HG03064 (cell line): ENCODE measurements around the gene ARID3B.
A peak's percentile ranks its signal among the peaks of the same experiment; 100 is the strongest.
"Not testable (repeated sequence)": the region's sequence is repeated elsewhere in the genome, so short reads cannot be mapped to it uniquely, and the experiment has no call there.

Experiments
- ATAC-seq: cut with Tn5 transposase; IDR thresholded peaks from one replicate; pipeline ENCODE4 v1.9.1; 2021; ENCODE audit warnings: low read depth; ENCODE audit not compliant: unreplicated experiment

Gene ARID3B

DNA sequence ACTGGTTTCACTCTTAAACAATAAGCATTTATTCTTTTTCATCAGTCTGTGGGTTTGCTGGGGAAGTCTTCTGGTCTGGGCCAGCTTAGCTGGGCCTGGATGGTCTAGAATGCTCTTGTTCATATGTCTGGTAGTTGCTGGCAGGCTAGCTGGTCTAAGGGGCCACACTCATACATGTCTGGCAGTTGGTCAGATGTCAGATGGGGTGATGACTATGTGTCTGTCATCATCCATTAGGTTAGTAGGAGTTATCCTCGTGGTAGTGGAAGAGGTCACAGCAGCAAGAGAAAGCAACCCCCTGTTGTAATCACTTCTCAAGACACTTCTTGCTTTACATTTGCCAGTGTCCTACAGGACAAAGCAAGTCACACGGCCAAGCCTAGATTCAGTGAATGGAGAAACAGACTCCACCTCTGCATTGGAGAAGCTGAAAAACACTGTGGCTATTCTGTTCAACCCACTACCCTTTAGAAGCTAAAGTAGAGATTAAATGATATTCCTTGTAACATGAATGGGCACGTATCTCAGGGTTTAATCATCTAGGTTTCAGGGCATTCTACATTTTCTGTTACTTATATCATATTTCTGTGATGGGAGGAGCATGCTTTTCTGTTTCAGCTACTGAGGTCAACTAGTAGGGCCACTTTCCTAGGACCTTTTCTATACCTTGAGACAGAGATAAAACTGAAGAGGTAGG lies 5.5 kb upstream of the ARID3B start:
- ATAC-seq, result no peak

DNA sequence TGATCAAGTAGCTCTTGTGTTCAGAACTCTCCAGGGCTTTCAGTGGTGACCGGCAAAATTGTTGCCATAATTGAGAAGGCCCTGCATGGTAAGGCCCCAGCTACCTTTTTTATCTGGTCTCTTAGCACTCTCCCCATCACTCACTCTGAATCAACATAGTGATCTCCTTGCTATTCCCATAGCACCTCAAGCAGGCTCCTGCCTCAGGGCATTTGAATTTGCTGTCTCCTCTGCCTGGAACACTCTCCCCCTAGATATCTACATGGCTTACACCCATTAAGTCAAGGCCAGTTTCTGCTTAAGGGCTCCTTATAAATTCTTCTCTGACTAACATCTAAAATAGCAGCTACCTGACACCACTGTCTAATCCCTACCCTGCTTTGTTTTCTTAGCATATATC lies 3.3 kb upstream of the ARID3B start:
- ATAC-seq, result no peak

DNA sequence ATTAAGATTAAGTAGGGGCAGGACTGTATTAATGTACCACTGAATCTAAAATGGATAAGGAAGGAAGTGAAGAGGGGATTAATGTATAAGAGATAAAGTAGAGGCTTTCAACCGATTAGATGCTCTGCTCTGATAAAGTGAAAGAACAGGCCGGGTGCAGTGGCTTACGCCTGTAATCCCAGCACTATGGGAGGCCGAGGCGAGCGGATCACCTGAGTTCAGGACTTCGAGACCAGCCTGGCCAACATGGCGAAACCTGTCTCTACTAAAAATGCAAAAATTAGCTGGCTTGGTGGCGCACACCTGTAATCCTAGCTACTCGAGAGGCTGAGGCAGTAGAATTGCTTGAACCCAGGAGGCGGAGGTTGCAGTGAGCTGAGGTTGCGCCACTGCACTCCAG lies 1.5 kb upstream of the ARID3B start:
- ATAC-seq, result not testable (repeated sequence)

DNA sequence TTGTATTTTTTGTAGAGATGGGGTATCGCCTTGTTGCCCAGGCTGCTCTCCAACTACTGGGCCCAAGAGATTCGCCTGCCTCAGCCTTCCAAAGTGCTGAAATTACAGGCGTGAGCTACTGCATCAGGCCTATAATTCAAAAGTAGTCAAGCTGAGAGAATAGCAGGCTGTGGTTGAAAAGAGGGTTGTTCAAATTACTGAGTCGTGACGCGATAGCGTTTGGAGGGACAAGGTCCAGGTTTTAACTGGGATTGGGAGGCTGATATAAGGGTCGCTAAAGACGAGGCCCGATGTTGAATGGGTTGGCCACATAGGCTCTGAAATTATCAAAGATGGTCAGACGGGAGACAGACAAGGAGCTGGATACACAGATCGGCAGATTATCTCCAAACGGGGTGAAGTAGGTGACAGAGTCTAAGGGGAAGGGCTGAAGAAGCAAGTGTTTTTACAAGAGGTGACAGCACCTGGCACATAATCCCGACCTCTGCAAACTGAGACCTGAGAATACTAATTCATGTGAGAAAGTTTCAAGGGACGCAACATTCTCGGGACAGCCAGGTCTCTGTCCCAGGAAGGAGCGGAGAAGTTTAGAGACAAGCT lies 759 bp upstream of the ARID3B start:
- no peak for ATAC-seq

DNA sequence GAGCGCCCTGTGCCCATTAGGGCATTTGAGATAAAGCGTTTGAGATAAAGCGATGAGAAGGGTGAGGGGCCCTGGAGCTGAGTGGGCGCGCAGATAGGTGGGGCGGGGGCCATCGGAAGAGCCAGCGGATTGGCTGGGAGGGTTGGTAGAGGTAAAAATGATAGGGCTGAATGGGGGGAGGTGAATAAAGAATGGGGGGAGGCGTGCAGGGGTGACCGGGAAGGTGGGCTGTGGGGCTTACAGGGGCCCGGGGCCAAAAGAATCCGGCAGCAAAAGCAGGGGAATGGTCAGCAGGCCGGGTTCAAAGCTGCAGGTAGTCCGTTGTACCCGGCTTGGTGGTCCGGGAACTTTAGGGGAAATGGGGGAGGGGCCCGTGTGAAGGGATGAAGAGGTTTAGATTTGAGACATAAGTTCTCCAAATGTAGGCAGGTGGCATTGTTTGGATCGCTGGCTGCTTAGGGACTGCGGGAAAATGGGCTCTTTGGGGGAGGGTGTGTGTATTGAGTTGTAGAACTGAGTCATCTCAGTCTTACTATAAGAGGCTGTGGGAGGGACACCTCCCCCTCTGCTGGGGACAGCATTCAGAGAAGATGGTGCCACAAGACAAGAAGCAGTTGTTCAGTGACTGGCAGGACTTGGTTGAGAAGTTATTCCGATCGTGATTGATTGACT lies 610 bp downstream of the ARID3B start:
- no peak for ATAC-seq

DNA sequence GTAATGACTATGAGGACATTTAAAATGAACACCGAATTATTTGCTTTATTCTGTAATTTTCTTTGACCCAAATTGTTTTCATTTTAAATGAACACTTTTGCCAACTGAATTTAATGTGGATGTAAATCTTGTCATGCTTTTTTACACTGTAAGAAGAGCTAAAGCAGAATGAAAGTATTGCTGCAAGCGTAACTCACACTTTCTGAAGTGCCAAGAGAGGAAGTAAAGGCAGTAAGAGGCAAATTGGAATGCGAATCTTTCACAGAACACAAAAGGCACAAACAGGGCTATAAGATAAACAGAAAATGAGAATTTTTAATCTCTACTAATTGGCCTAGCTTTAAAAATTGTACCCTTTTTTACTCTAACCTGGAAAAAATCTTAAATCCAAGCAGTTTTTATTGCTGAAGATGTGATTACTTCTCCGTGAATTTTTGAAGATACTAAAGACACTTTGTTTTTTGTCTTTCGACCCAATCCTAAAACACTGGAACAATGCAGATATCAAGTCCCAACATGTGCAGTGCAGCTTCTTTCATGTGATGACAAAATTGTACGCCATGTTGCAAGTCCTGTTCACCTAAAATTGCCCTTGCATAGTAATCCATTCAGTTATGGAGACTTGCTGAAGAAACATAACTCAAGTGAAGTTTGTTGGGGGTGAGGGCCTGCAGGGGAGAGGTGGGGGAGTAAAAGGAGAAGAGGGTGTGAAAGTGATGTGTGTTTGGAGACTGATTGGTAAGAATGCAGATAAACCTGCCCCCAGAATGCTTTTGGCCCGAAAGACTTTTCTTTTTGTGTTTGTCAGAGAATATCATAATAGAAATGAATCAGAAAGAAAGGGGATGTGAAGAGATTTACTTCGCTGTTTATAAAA lies 1.4 kb downstream of the ARID3B start:
- no peak for ATAC-seq

DNA sequence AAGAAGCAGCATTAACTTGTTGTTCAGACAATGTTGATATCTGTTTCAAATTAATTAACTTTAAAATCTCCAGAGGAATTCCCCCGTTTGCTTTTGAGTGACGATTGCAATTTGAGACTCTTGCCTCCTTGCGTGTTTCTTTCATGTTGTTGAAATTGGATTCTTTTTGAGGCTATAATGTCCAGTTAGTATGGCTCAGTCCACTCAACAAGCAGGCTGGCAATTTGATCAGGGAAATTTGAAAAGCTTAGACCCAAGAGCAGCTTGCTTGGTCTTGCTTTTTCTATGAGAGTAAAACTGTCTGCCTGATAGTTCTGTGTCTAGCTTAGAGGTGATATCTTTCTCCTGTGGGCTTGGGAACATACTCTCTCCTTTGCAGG lies 2.0 kb downstream of the ARID3B start:
- ATAC-seq, result no peak

DNA sequence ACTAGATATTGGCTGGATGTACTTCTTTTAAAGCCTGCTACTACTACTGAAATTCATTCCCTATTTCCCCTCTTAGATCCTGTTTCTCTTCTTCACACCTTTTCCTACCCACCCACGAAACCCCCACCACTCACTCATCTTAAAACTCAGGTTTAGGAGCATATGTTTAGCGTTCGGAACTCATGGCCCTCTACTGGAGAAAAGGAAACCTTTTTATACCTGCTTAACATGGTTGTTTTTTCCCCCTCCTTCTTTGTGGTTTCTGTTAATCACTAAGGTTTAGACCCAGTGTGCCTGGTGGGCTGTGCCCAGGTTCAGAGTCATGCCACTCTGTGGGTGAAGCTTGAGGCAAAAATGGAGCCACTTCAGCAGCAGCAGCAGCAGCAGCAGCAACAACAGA lies 2.6 kb downstream of the ARID3B start:
- no peak for ATAC-seq

DNA sequence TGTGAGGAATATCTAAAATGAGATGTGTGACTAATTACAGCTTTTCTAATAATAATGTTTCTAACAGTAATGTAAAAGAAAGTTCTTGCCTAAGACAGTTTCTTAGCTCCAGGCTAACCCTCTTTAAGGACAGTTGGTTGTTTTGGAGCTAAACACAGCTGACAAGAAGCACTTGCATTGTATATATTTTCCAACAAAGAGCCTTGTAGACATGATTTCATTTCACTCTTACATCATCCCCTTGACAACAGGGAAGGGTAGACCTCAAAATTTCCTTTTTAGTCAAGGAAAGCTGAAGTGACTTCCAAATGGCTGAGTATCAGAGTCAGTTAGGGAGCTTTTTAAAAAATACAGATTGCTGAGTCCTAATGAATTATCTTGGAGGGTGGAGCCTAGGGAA lies 4.1 kb downstream of the ARID3B start:
- no peak for ATAC-seq

DNA sequence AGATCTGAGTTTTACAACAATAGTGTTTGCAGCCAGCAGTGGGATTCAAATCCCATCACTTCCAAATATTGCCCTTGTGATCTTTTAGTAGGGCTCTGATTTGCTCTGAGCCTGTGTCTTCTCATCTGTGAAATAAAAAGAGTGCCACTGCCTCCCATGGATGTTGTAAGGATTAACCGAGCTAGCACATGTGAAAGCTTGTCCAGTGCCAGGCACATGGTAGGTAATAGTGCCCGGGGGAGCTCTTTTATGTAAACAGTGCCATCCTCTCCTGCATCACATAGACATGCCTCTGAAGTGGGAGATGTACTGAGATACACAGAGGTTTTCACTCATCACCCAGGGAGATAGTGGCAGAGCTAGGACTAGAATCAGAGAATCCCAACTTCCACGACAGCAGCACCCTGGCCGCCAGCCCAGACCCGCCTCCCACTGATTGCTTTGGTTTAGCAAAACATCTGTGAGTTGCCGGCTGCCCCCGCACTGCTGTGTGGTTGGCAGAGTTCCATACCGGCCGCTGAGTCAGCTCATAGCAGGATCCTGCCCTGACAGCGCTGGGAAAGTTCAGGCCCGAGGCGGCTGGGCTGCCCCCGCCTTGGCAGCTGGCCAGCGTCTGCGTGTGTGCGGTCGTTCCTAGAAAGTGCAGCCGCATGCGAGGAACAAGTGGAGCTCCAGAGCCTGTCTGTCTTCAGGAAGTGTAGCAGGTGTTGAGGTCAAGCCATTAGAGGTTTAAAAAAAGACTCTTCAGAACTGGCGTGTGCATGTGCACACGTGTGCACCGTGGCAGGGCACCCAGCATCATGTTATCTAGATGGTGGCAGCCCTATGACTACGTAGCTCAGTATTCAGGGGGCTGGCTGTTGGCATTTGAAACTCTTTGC lies 5.0 kb downstream of the ARID3B start:
- peak; percentile 53 for ATAC-seq

DNA sequence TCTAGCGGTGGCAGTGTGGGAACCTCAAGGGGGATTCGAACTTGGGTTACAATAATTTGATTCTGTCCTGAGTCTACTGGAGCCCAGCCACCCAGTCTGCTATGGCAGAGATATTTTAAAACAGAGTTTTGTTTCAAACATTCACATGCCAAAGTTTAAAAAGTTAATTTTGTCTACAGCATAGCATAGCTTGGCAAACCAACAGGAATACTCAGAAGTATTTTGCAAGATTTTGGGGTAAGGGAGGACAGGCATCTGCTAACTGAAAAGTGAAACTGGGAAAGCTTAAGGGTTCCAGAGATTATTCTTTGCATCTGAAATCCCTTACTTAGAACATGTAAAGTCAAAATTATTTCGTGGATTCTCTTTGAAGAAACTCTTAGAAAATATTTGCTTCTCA lies 6.6 kb downstream of the ARID3B start:
- no peak for ATAC-seq

DNA sequence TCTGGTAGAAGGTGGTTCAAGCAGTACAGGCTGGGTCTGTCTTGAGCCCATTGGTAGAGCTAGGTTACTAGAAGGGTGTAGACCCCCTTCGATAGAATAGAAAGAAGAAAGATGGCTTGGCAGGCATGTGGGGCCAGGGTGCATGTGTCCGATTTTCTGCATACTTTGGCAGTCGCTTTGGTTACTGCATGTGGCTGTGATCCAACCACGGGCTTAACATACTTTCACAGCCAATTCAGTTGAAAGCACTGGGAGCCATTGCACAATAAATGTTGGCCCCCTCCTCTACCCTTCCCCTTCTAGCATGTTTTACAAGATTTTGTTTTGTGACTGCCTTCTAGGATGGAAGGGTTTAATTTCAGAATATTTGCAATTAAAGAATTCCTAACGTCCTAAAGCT lies 7.2 kb downstream of the ARID3B start:
- no peak for ATAC-seq

DNA sequence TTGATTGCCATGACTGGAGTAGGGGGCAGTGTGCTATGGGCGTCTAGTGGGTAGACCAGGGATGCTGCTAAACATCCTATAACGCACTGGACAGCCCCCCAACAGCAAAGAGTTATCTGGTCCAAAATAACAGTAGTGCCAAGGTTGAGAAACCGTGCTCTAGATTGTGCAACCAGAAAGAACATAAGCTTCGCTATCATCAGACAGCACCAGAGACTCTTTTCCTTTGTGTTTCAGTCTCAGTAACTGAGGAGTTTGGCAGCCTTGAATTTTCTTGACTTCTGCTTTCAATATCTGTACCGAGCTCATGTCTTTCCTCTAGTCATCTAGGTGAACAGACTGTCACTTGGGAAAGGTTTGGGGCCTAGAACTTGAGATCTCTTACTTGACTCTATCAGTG lies 8.8 kb downstream of the ARID3B start:
- no peak for ATAC-seq

DNA sequence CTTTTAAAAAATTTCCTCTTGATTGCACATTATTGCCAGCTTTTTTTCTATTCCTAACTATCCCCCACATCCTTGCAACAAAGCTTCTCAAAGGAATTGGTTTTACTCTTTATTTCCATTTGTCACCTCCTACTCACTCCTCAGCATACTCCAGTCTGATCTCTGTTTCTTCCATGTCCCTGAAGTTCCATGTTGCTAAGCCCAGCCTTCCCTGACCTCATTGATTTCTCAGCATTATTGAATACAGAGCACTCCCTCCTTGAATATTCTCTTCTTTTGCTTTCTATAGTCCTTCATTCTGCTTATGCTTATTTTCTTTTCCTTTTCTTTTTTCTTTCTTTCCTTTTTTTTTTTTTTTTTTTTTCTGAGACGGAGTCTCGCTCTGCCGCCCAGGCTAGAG lies 10.7 kb downstream of the ARID3B start:
- no peak for ATAC-seq

DNA sequence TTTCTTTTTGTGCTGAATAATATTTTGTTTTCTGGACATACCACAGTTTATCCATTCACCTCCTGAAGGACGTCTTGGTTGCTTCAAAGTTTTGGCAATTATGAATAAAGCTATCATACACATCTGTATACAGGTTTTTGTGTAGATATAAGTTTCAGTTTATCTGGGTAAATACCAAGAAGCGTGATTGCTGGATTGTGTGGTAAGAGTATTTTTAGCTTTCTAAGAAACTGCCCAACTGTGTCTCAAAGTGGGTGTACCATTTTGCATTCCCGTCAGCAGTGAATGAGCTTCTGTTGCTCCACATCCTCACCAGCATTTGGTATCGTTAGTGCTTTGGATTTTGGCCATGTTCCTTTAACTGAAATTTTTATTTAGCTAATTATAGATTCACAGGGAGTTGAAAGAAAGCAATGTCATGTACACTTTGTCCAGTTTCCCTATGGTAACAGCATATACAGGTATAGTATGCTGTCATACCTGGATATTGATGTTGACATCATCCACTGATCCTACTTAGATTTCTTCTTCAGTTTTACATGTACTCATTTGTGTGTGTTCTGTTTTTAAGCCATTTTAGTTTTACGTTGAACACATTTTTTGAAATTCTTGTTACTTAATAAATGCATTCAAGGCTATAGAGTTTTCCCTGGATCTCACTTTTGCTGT lies 11.9 kb downstream of the ARID3B start:
- ATAC-seq, result no peak

DNA sequence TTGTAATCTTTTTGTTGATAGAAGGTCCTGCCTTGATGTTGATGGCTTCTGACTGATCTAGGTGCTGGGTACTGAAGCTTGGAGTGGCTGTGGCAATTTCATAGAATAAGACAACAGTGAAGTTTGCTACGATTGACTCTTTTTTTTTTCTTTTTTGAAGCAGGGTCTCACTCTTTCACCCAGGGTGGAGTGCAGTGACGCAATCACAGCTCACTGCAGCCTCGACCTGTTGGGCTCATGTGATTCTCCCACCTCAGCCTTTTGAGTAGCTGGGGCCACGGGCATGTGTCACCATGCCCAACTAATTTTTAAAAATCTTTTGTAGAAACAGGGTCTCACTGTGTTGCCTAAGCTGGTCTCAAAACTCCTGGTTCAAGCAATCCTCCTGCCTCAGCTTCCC lies 14.2 kb downstream of the ARID3B start:
- ATAC-seq, result no peak

DNA sequence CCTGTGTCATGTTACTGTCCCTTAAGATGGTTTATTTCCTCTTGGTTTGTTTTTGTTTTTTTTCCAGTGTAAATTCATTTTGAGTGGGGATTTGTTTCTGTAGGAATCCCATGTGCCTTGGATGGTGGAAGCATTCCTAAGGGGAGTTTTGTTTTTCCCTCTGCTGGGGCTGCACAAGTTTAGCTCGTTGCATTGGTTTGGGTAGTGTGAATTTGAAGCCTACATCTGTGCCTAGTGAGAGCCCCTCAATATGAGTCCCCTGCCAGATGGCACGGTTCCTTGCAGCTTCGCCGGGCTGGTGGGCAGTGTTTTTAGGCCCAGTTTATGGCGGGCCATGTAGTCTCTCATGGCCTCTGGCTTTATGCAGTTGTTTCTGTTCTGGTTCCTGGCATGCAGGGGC lies 17.7 kb downstream of the ARID3B start:
- no peak for ATAC-seq

DNA sequence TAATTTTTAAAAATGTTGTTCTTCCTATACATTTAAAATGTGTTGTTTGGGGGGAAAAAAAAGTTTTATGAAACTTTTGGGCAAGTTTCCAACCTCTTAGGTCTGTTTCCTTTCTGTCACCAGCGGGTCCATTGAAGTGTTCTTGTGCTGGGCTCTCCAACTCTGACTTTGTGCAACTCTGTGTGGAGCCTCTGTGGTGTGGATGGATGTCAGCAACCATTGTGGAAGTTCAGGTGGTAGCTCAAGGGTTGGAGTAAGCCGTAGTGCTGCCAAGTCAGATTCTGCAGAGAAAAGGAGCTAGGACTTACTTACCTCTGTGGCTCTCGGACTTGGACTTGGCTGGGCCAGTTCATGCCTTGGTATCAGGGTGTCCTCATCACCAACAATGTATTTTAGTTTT lies 22.4 kb downstream of the ARID3B start:
- no peak for ATAC-seq

DNA sequence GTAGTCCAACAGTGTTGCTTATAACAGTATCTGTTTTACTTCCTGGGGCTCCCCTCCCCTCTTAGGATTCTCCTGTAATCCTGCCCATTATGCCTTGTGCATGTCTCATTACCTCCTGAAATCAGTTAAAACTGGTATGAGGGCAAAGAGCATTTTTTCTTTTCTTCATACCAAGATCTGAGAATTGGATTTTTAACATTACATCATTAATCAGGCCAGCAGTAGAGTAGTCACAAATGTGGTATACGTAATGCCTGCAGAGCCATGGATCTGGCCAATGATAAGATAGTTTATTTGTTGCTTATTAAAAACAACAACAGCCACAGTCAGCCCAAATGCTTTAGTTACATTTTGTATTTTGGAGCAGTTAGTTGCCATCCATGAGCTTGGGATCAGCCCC lies 23.2 kb downstream of the ARID3B start:
- no peak for ATAC-seq
